AML-193 (cell line): ENCODE results near the gene HLF.
A peak's percentile ranks its signal among the peaks of the same experiment; 100 is the strongest.

Experiments used
- DNase-seq, 2 experiments: peaks; one replicate each; lab custom pipeline; 2025; lab: John Stamatoyannopoulos, UW

Gene HLF

DNA sequence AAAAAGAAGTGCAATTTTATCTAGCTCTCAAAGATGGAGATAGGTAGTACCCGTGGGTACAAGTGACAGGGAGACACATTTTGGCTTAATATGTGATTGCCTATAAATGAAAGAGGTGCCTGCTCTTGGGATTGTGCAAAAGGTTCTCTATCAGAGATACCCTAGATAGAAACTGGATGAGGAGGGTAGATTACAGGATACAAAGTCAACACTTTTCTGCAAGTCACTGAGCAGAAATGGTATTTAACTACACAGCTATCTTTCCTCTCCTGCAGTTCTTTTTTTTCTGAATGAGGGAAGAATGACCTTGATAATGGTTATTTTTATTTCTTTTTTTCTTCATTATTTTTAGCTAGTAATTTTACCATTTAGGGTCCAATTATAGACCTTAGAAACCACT lies 89.2 kb downstream of the HLF start:
- DNase-seq, result no peak

DNA sequence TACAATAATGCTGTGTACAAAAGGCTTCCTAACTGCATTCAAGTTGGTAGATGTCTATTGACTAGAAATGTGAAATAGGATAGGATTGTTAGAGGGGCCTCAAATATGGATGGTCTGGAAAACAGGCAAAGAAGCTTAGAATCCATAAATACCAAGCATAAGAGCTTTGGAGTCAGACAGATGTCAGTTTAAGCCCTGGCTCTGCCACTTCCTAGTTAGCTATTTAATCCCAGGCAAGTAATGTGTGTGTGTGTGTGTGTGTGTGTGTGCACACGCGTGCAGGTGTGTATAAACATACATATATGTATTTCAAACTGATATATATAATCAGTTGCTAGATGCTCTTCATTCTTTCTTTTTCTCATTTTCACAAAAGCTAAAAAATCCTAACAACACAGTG lies 90.2 kb downstream of the HLF start:
- no peak for DNase-seq

DNA sequence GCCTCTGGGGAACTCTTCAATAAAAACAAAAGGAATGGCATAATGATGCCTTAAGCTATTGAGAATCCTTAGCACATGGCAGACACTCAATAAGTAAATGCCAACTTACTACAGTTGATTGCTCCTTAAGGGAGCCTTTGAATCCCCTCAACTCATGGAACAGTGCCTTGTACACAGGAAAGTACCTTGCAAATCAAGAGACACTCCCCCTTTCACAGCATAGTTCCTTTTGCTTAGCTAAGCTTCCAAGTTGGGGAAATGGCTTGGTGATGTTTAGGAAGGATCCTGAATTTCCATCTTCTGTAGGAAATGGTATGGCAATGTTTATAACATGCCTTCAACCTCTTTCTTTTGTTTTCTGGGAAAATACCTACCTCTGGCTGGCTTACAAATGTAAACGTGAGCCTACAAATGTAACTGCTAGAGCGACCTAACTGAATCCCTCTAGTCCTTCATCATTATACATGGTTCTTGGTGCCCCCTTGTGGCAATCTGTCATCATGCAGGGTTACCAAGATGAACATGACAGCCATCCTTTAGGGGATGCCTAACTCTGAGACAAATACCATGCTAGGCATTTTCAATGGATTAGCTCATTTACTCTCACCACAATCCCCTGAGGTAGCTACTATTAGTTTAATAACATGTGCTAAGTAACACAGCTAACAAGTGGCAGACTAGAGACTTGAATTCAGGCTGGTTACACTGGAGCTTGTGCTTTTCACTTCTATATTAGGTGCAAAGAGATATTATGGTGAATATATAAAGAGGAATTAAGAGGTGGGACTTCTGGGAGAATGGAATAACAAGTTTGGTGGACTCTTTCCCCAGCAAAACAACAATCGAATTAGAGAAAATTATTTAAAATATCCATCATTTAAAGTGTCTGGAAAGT lies 91.9 kb downstream of the HLF start:
- DNase-seq, result peak; percentile 63 to 73

DNA sequence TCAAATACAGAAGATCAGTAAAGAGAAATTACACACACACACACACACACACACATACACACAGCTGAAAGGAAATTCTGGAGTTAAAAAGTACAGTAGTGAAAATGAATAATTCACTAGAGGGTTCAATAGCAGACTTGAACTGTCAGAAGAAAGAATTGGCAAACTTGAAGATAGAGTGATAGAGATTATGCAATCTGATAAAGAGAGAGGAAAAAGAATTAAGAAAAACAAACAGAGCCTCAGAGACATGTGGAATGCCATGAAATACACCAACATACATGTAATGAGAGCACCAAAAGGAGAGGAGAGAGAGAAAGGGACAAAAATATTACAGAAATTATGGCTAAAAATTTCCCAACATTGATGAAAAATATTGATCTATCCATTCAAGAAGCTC lies 96.2 kb downstream of the HLF start:
- DNase-seq, result no peak

DNA sequence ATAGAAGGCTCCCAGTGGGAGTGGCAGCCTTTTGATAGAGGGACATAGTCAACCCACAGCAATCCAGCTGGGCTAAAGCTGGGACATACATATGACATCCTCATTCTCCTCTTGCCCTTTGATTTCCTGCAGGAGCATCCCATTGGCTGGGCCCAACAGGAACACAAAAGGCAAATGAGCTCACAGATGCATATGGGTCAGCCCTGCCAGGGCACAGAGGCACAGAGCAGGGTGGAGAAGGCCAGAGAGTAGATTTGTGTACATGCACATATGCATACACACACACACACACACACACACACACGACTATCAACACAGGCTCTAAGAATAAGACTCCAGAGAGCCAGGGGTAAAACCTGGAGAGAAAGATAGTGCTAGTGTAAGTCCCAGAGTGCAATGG lies 98.3 kb downstream of the HLF start:
- DNase-seq, result no peak

DNA sequence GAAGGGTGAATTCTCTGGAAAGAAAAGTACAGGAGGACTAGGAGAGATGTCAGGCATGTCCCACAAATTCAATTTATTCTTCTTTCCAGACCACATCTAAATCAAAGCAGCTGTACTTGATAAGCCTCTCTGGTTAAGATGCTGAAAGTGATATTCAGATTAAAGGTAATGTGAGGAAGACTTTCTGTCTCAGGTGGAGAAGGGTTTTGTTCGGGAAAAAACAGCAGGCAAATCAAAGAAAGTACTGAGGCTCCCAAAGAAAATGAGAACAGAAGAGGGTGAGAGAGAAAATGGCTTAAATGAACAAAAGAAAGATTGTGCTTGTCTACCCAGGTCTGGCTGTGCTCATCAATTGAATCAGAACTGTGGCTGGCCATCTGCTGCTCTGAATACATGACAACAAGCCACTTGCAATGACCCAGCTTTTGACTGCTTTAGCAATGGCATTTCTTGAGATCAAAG lies 101.3 kb downstream of the HLF start:
- no peak for DNase-seq

DNA sequence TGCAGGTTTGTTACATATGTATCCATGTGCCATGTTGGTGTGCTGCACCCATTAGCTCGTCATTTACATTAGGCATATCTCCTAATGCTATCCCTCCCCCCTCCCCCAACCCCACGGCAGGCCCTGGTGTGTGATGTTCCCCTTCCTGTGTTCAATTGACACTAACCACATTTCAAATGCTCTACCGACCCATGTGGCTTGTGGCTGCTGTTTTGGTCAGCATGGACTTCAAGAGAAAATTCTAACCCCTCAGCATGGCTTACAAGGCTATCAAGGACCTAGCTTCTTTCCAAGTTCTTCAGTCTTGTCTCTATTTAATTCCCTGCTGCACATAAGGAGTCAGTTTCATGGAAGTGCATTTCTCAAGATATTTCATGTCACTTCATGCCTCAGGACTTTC lies 103.9 kb downstream of the HLF start:
- no peak for DNase-seq
